IPS-20b (cell line): ENCODE measurements around the gene HIGD2B.
A peak's percentile ranks its signal among the peaks of the same experiment; 100 is the strongest.
"Not testable (repeated sequence)": the region's sequence is repeated elsewhere in the genome, so short reads cannot be mapped to it uniquely, and the experiment has no call there.

Source experiments
- H3K27ac ChIP-seq: one replicate; pipeline ENCODE4 v1.5.1; 2013; ENCODE audit warnings: low read length
- H3K27me3 ChIP-seq: 2 replicates; pipeline ENCODE4 v1.6.1; 2013; ENCODE audit warnings: mild to moderate bottlenecking, low read length, inconsistent platforms; ENCODE audit not compliant: insufficient read depth
- H3K36me3 ChIP-seq: 2 replicates; pipeline ENCODE4 v1.6.1; 2013; ENCODE audit warnings: low read depth, mild to moderate bottlenecking, inconsistent platforms, low read length, moderate library complexity; ENCODE audit not compliant: insufficient read depth
- H3K4me1 ChIP-seq: 2 replicates; pipeline ENCODE4 v1.6.1; 2013; ENCODE audit warnings: mild to moderate bottlenecking, control low read depth, inconsistent platforms, low read length, moderate library complexity; ENCODE audit not compliant: insufficient read depth
- H3K4me3 ChIP-seq: 2 replicates; pipeline ENCODE4 v1.5.1; 2013; ENCODE audit warnings: mild to moderate bottlenecking, low read length, inconsistent platforms
- H3K9ac ChIP-seq: 2 replicates; pipeline ENCODE4 v1.6.1; 2013; ENCODE audit warnings: low read depth, mild to moderate bottlenecking, inconsistent platforms, low read length, moderate library complexity
- H3K9me3 ChIP-seq: 2 replicates; pipeline ENCODE4 v1.6.1; 2013; ENCODE audit warnings: mild to moderate bottlenecking, low read depth, low read length, inconsistent platforms; ENCODE audit not compliant: insufficient read depth

The HIGD2B gene, protein sequence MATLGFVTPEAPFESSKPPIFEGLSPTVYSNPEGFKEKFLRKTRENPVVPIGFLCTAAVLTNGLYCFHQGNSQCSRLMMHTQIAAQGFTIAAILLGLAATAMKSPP

DNA sequence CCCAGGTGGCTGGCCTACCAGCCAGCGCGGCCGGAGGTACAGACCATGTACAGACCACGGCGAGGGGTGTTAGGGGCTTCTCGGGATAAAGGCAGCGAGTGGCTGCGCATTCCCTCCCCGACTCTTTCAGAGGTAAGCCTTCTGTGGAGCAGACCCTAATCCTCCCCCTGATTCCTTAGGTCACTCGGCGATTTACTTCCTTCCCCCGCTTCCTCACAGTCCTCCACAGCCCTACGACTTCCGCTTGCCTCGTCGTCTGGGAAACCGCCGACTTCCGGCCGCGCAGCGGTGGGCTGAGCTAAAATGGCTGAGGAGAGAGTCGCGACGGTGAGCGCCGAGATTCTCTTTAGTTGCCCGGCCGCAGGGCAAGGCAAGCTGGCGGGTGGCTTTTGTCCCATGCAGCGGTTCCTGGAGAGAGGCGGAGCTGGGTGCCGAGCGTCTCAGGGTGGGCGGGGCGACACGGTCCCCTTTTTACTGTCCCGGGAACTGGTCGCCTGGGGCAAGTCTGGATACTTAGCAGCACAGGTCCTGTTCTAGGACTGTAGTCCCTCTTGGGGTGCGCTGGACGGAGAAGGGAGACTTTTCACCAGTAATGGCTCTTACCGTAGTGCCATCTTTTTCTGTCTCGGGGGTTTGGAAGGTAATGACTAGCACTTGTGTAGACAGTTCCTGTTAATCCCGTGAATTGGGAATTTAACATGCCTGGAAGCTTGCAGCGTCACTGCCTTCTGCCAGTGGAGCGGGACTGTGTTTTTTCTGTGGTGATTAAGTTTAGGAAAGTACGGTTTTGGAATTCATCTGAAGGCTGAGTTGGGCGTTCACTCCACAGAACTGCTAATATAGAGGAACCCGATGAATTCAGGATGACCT, at the start of gene HIGD2B, which contains the start of gene BBS4:
Gene HIGD2B, minus strand, starts transcription at position 258 of the 870 bp plus-strand sequence. CDS start 9,808 bp downstream, outside the sequence.
Gene BBS4, plus strand, starts transcription at position 283 of the 870 bp plus-strand sequence. Its CDS starts 21 bp downstream, at position 304.
- peak within 1 kb of the TSS; percentile 94 for H3K4me3 ChIP-seq
- no peaks in the 10 kb centered on the region; the same call in 1 of the 2 replicates for H3K4me1 ChIP-seq
- H3K36me3 ChIP-seq: no peaks in the 10 kb centered on the region
- peak within 1 kb of the TSS; percentile 68 for H3K27ac ChIP-seq
- no peaks in the 10 kb centered on the region for H3K9me3 ChIP-seq
- H3K9ac ChIP-seq: peak within 1 kb of the TSS; percentile 90
- no peaks in the 10 kb centered on the region for H3K27me3 ChIP-seq

DNA sequence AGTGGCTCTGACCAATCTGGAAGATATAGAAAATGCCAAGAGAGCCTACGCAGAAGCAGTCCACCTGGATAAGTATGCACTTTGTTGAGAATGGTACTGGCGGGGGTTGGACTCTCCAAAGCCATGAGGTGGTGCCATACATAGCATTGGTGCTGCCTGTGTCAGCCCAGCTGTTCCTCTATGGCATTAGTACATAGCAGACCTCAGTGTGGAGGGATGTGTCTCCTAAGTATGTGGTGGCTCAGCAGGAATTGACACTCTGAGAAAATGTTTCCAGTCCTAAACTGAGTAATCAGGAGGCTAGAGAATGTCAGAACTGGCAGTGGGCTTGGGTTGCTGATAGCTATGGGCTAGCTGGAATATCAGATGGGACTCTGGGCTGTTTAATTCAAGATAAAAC, 49.1 kb upstream of the HIGD2B start:
- H3K27ac ChIP-seq: no peak overlapping the region
- peaks cover 89% of the 10 kb centered on the region for H3K36me3 ChIP-seq

DNA sequence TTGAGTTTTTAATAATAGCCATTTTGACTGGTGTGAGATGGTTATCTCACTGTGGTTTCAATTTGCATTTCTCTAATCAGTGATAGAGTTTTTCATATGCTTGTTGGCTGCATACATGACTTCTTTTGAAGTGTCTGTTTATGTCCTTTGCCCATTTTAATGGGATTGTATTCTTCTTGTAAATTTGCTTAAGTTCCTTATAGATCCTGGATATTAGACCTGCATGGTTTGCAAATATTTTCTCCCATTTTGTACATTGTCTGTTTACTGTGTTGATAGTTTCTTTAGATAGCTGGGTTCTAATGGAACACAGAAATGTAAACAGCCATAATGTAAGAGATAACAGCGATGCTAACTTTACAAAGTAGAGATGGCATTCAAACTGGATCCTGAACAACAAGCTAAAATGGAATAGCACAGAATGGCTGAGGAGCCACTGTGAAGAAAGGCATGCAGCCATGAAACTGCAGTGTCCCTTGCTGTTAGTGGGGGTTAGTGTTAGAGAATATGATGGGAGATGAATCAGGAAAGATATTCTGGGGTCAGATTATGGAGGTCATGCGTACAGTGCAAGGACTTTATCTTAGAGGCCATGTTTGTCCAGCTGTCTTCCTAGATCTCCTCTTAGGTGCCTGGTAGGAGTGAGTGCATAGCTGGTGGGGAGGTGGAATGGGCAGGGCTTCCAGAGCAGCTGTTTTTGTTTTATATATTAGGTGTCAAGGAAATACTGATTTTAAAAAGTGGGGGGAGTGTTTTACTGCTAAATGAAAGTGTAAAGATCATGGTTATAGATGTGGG, 48.2 kb upstream of the HIGD2B start:
- no peak overlapping the region for H3K4me3 ChIP-seq
- no peak overlapping the region for H3K9ac ChIP-seq
- no peaks in the 10 kb centered on the region for H3K4me1 ChIP-seq
- no peak overlapping the region for H3K27ac ChIP-seq
- H3K27me3 ChIP-seq: no peaks in the 10 kb centered on the region
- H3K9me3 ChIP-seq: no peaks in the 10 kb centered on the region; the same call in 1 of the 2 replicates
- peaks cover 82% of the 10 kb centered on the region for H3K36me3 ChIP-seq

More for the DNA sequence above, 49.1 kb upstream of the HIGD2B start:
- no peak overlapping the region for H3K4me3 ChIP-seq
- no peak overlapping the region for H3K9ac ChIP-seq
- H3K27me3 ChIP-seq: no peaks in the 10 kb centered on the region
- no peaks in the 10 kb centered on the region for H3K4me1 ChIP-seq
- H3K9me3 ChIP-seq: no peaks in the 10 kb centered on the region; the same call in 1 of the 2 replicates

DNA sequence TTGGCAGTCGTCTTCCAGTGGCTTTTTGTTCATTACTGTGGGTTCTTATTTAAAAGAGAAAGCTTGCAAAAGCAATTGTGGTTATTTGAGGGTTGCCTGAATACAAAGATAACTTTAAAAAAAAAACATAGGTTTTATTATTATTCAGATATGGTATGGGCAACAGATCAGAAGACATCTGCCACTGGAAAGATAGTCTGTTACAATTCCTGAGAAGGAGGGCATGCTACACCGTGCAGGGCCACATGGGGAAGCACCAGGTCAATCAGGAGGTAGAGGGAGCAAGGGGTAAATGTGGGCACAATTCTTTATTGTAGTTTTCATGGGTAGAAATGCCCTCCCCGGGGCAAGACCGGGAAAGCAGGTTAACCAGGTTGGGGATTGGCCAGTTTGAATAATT, 46.5 kb upstream of the HIGD2B start:
- Histone ChIP-seq H3K9ac (no peak overlapping the region), H3K36me3 (peaks cover 71% of the 10 kb centered on the region), H3K9me3 (no peaks in the 10 kb centered on the region), H3K4me1 (peaks cover 2% of the 10 kb centered on the region; the same call in 1 of the 2 replicates), H3K27me3 (no peaks in the 10 kb centered on the region), H3K27ac (no peak overlapping the region), H3K4me3 (no peak overlapping the region)

DNA sequence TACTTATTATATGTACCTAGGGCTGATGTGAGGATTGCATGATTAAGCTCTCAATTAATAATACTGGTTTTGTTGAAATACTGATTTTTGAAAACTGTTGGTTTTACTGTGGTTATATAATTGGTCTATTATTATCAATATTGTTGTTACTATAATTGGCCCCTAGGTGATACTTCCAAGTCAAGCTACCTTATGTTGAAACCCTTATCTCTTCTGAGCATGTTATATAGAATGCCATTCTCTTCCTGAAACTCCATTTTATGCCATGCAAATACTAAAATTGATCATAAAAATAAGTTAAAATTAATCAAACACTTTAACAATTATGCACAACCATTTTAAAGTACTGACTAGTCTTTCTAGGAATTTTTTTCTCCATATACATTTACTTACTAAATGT, 46.1 kb upstream of the HIGD2B start:
- Histone ChIP-seq H3K4me1 (peaks cover 2% of the 10 kb centered on the region; the same call in 1 of the 2 replicates), H3K4me3 (no peak overlapping the region), H3K9ac (no peak overlapping the region), H3K36me3 (peaks cover 71% of the 10 kb centered on the region), H3K27me3 (no peaks in the 10 kb centered on the region), H3K9me3 (no peaks in the 10 kb centered on the region), H3K27ac (no peak overlapping the region)

DNA sequence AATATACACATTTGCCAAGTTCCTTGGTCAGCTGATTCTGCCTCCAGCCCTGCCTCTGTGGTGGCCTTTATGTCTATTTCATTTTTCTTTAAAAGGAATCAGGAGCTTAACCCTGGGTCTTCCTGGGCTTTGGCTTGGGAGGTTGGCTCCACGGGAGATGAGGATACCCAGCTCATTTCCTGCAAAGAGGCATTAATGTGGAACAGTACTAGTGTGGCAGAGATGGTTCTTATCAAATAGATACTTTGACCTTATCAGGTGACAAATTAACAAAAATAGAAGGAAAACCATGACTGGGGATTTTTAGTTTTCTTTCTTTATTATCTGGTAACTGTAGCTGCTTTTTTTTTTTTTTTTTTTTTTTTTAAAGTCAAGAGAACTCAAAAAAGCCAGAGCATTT, 42.8 kb upstream of the HIGD2B start:
- H3K36me3 ChIP-seq: peaks cover 48% of the 10 kb centered on the region
- peaks cover 2% of the 10 kb centered on the region; the same call in 1 of the 2 replicates for H3K4me1 ChIP-seq
- H3K4me3 ChIP-seq: no peak overlapping the region
- no peak overlapping the region for H3K9ac ChIP-seq
- H3K27ac ChIP-seq: no peak overlapping the region
- H3K27me3 ChIP-seq: no peaks in the 10 kb centered on the region
- no peaks in the 10 kb centered on the region for H3K9me3 ChIP-seq

DNA sequence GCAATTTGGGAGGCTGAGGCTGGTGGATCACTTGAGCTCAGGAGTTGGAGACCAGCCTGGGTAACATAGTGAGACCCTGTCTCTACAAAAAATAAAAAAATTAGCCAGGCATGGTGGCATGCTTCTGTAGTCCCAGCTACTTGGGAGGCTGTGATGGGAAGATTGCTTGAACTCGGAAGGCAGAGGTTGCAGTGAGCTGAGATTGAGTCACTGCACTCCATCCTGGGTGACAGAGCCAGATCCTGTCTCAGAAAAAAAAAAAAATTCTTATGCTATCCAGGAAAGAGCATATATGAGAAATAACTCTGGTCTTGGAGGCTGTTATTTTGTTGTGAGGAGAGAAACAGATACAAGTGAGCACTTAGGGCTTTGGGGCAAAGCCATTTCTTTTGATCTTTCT, 42.3 kb upstream of the HIGD2B start:
- H3K27me3 ChIP-seq, H3K9me3 ChIP-seq, H3K27ac ChIP-seq, H3K4me3 ChIP-seq, H3K9ac ChIP-seq, H3K4me1 ChIP-seq: not testable (repeated sequence)
- H3K36me3 ChIP-seq: peaks cover 46% of the 10 kb centered on the region

DNA sequence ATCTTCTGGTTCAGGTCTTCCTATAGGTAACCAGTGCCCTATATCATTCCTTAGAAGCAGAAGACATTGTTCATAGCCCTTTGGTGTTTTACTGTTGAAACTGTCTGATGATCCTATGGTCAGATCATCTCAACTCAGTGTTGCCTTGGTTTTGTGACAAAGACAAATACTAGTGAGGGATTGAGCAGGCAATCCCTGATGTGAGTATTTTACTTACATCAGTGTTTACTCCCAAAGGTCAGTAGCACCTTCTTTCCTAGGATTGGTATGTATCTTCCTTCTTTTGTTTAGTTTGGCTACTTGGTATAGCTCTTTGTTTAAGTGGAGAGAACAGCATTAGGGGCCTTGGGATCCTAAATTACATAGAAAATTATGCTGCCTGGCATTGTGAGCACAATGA, 41.2 kb upstream of the HIGD2B start:
- Histone ChIP-seq H3K36me3 (peaks cover 36% of the 10 kb centered on the region), H3K27me3 (no peaks in the 10 kb centered on the region), H3K4me1 (peaks cover 2% of the 10 kb centered on the region; the same call in 1 of the 2 replicates), H3K9ac (no peak overlapping the region), H3K4me3 (no peak overlapping the region), H3K27ac (no peak overlapping the region), H3K9me3 (no peaks in the 10 kb centered on the region)

DNA sequence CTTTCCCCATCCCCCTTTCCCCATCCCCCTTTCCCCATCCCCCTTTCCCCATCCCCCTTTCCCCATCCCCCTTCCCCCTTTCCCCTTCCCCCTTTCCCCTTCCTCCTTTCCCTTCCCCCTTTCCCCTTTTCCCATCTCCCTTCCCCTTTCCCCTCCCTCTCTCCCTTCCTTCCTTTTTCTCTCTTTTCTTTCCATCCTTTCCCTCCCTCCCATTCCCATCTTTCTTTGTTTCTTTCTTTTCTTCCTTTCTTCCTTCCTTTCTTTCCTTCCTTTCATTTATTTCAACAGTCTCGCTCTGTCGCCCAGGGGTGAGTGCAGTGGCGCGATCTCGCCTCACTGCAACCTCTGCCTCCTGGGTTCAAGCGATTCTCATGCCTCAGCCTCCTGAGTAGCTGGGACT, 39.9 kb upstream of the HIGD2B start:
- not testable (repeated sequence) for H3K4me1 ChIP-seq, H3K27ac ChIP-seq, H3K27me3 ChIP-seq, H3K9ac ChIP-seq, H3K9me3 ChIP-seq, H3K4me3 ChIP-seq
- peaks cover 24% of the 10 kb centered on the region; the same call in 1 of the 2 replicates for H3K36me3 ChIP-seq

DNA sequence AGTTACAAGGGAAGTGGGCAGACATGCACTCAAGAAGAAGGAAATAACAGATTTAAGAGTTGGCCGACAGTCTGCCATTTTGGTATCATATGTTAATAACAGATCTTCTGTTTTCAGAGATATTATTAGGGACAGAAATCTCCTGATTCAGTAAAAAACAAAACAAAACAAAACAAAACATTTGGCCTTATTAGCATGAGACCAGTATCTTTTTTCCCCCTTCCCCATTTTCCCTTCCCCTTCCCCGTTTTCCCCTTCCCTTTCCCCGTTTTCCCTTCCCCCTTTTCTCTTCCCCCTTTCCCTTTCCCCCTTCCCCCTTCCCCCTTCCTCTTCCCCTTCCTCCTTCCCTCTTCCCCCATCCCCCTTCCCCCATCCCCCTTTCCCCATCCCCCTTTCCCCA, 39.5 kb upstream of the HIGD2B start:
- H3K9ac ChIP-seq: no peak overlapping the region
- no peaks in the 10 kb centered on the region for H3K27me3 ChIP-seq
- no peak overlapping the region for H3K4me3 ChIP-seq
- no peaks in the 10 kb centered on the region for H3K9me3 ChIP-seq
- peaks cover 21% of the 10 kb centered on the region; the same call in 1 of the 2 replicates for H3K36me3 ChIP-seq
- peaks cover 2% of the 10 kb centered on the region; the same call in 1 of the 2 replicates for H3K4me1 ChIP-seq
- H3K27ac ChIP-seq: no peak overlapping the region

DNA sequence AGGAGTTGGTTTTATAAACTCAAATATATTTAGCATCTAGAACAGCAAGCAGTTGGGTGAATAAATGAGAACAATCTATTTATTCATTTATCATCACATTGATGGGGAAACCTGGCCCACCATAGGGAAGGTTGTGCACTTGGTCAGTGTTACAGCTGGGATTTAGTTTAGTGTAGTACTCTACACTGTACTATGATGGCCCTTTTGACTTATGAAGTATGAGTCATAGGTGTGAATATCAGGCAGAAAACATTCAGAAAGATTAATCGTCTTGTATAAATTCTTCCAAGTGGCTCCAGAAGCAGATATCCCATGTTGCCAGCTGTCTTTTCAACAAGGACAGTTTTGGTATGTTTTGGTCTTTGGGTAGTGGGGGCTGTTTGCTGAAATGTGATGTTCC, 38.0 kb upstream of the HIGD2B start:
- H3K27ac ChIP-seq: no peak overlapping the region
- no peak overlapping the region for H3K9ac ChIP-seq

More for the DNA sequence above, 38.0 kb upstream of the HIGD2B start:
- Histone ChIP-seq H3K36me3 (peaks cover 18% of the 10 kb centered on the region; the same call in 1 of the 2 replicates), H3K9me3 (no peaks in the 10 kb centered on the region), H3K4me3 (no peak overlapping the region), H3K4me1 (peaks cover 2% of the 10 kb centered on the region; the same call in 1 of the 2 replicates), H3K27me3 (no peaks in the 10 kb centered on the region)
